H9 (cell line): ENCODE measurements around the gene USP36. TPM values are rescaled to one million over a fixed set of nuclear protein-coding genes. Genes with fewer than 3 reads are reported as not detected.

Source experiments
- DNase-seq: peaks from one replicate; pipeline ENCODE4 v3.0.0-alpha.2; 2017
- H2AFZ ChIP-seq: one replicate; pipeline ENCODE4 v1.6.1; 2013; ENCODE audit warnings: mild to moderate bottlenecking, low read length, control low read depth, moderate library complexity
- H2AK5ac ChIP-seq: 2 replicates; pipeline ENCODE4 v1.6.1; 2013; ENCODE audit warnings: low read length, control low read depth, mixed read lengths; ENCODE audit not compliant: insufficient read length
- H2BK120ac ChIP-seq: one replicate; pipeline ENCODE4 v1.6.1; 2013; ENCODE audit warnings: low read depth, mild to moderate bottlenecking, low read length, control low read depth, inconsistent platforms; ENCODE audit not compliant: poor library complexity, severe bottlenecking
- H2BK12ac ChIP-seq: 2 replicates; pipeline ENCODE4 v1.6.1; 2013; ENCODE audit warnings: low read length, control low read depth, mixed read lengths, low read depth; ENCODE audit not compliant: insufficient read length
- H2BK15ac ChIP-seq: 2 replicates; pipeline ENCODE4 v1.6.1; 2013; ENCODE audit warnings: low read depth, low read length, control low read depth
- H2BK20ac ChIP-seq: one replicate; pipeline ENCODE4 v1.6.1; 2013; ENCODE audit warnings: low read depth, mild to moderate bottlenecking, low read length, control low read depth, inconsistent platforms; ENCODE audit not compliant: poor library complexity, severe bottlenecking
- H2BK5ac ChIP-seq: 2 replicates; pipeline ENCODE4 v1.6.1; 2013; ENCODE audit warnings: low read length, control low read depth, mixed read lengths; ENCODE audit not compliant: insufficient read length
- H3K14ac ChIP-seq: 2 replicates; pipeline ENCODE4 v1.6.1; 2013; ENCODE audit warnings: low read length, control low read depth; ENCODE audit not compliant: insufficient read depth
- H3K18ac ChIP-seq: 2 replicates; pipeline ENCODE4 v1.6.1; 2013; ENCODE audit warnings: low read depth, mild to moderate bottlenecking, mixed read lengths, low read length, control low read depth; ENCODE audit not compliant: insufficient read length
- H3K23ac ChIP-seq: 2 replicates; pipeline ENCODE4 v1.6.1; 2013; ENCODE audit warnings: low read length, control low read depth, mixed read lengths, low read depth; ENCODE audit not compliant: insufficient read length
- H3K23me2 ChIP-seq: 2 replicates; pipeline ENCODE4 v1.6.1; 2013; ENCODE audit warnings: low read depth, mild to moderate bottlenecking, mixed read lengths, low read length, control low read depth; ENCODE audit not compliant: insufficient read length, poor library complexity, severe bottlenecking
- H3K27ac ChIP-seq: 2 replicates; pipeline ENCODE4 v1.5.1; 2013; ENCODE audit warnings: low read length, control low read depth, mixed read lengths, low read depth; ENCODE audit not compliant: insufficient read length
- H3K27me3 ChIP-seq: 2 replicates; pipeline ENCODE4 v1.6.1; 2013; ENCODE audit warnings: low read length, control low read depth, inconsistent platforms; ENCODE audit not compliant: insufficient read depth
- H3K4ac ChIP-seq: 2 replicates; pipeline ENCODE4 v1.6.1; 2013; ENCODE audit warnings: low read depth, mild to moderate bottlenecking, control low read depth, inconsistent platforms, low read length, moderate library complexity
- H3K4me1 ChIP-seq: 2 replicates; pipeline ENCODE4 v1.6.1; 2013; ENCODE audit warnings: low read length, control low read depth, inconsistent platforms; ENCODE audit not compliant: insufficient read depth
- H3K4me2 ChIP-seq: 2 replicates; pipeline ENCODE4 v1.6.1; 2013; ENCODE audit warnings: low read length, control low read depth, mixed read lengths; ENCODE audit not compliant: insufficient read length, insufficient read depth
- H3K56ac ChIP-seq: 2 replicates; pipeline ENCODE4 v1.6.1; 2013; ENCODE audit warnings: low read depth, mild to moderate bottlenecking, mixed read lengths, low read length, control low read depth; ENCODE audit not compliant: insufficient read length
- H3K79me1 ChIP-seq: 2 replicates; pipeline ENCODE4 v1.6.1; 2013; ENCODE audit warnings: low read depth, mild to moderate bottlenecking, moderate library complexity, low read length, control low read depth, inconsistent platforms; ENCODE audit not compliant: insufficient read depth, poor library complexity, severe bottlenecking
- H3K79me2 ChIP-seq: 2 replicates; pipeline ENCODE4 v1.6.1; 2013; ENCODE audit warnings: low read length, control low read depth, inconsistent platforms; ENCODE audit not compliant: insufficient read depth
- H3K9ac ChIP-seq: 2 replicates; pipeline ENCODE4 v1.6.1; 2013; ENCODE audit warnings: low read length, control low read depth, mixed read lengths; ENCODE audit not compliant: insufficient read length; ENCODE audit errors: extremely low read depth
- H3K9me3 ChIP-seq: one replicate; pipeline ENCODE4 v1.6.1; 2013; ENCODE audit warnings: low read depth, low read length, inconsistent platforms; ENCODE audit not compliant: control insufficient read depth
- H3T11ph ChIP-seq: one replicate; pipeline ENCODE4 v1.6.1; 2013; ENCODE audit warnings: mild to moderate bottlenecking, low read length, control low read depth, inconsistent platforms
- H4K20me1 ChIP-seq: one replicate; pipeline ENCODE4 v1.6.1; 2013; ENCODE audit not compliant: control insufficient read depth, insufficient read length, insufficient read depth
- H4K5ac ChIP-seq: 2 replicates; pipeline ENCODE4 v1.6.1; 2013; ENCODE audit warnings: low read depth, mild to moderate bottlenecking, mixed read lengths, low read length, control low read depth; ENCODE audit not compliant: insufficient read length
- H4K8ac ChIP-seq: replicated peaks from 2 replicates; pipeline ENCODE4 v1.6.1; 2013; ENCODE audit warnings: low read length, control low read depth, mixed read lengths, low read depth; ENCODE audit not compliant: insufficient read length
- H4K91ac ChIP-seq: 2 replicates; pipeline ENCODE4 v1.6.1; 2013; ENCODE audit warnings: low read depth, mild to moderate bottlenecking, moderate library complexity, mixed read lengths, low read length, control low read depth; ENCODE audit not compliant: insufficient read length
- H3K27ac Mint-ChIP-seq, 3 experiments: 2 replicates in 2 of 3; 3 replicates in 1 of 3; pipeline ENCODE4 v1.8.0; 2020 to 2021; ENCODE audit warnings: mixed read lengths in 3 of 3, mild to moderate bottlenecking in 1 of 3, moderate library complexity in 1 of 3
- H3K27me3 Mint-ChIP-seq: 2 replicates; pipeline ENCODE4 v1.8.0; 2021; ENCODE audit warnings: low read depth, mild to moderate bottlenecking, moderate library complexity, mixed read lengths
- H3K36me3 Mint-ChIP-seq, 3 experiments: 2 replicates in 2 of 3; 3 replicates in 1 of 3; pipeline ENCODE4 v1.8.0; 2020 to 2021; ENCODE audit warnings: low read depth in 3 of 3, mixed read lengths in 3 of 3; ENCODE audit not compliant: insufficient read depth in 1 of 3
- H3K4me1 Mint-ChIP-seq, 2 experiments: 2 replicates each; pipeline ENCODE4 v1.8.0; 2020; ENCODE audit warnings: mixed read lengths in 2 of 2
- H3K4me3 Mint-ChIP-seq, 2 experiments: 2 replicates in 1 of 2; 3 replicates in 1 of 2; pipeline ENCODE4 v1.8.0; 2020 to 2021; ENCODE audit warnings: mild to moderate bottlenecking in 2 of 2, mixed read lengths in 2 of 2, moderate library complexity in 1 of 2
- H3K9me3 Mint-ChIP-seq, 2 experiments: 2 replicates in 1 of 2; 3 replicates in 1 of 2; pipeline ENCODE4 v1.8.0; 2020; ENCODE audit warnings: mild to moderate bottlenecking in 2 of 2, mixed read lengths in 2 of 2, moderate library complexity in 1 of 2
- CTCF ChIP-seq: fragments of 200-600 bp; sonication (generic); conservative IDR thresholded peaks from 3 replicates; pipeline ENCODE4 v1.8.0; 2021; ENCODE audit warnings: antibody characterized with exemption, mild to moderate bottlenecking
- WGBS: extraction: QIAGEN DNeasy Blood & Tissue Kit; methylation state at CpG from one replicate; pipeline ENCODE4 v1.1.7; 2013; ENCODE audit warnings: missing lambda C conversion rate, low lambda C conversion rate, mixed read lengths; ENCODE audit not compliant: insufficient read length; ENCODE audit errors: extremely low coverage; 5-methylcytosine and 5-hydroxymethylcytosine counted together
- total RNA-seq: library from RNA; stranded (reverse); gene quantifications from 2 replicates; pipeline ENCODE4 v1.2.1, GENCODE V29; 2021

The USP36 gene
- total RNA-seq, 1 experiment from 2014 or later = 106 TPM

GRCh38 chr17:78818152-78818846 lies 22.3 kb downstream of the USP36 start:
- Histone ChIP-seq H3K18ac (no peak overlapping the region), H3K27ac (no peak overlapping the region), H3K56ac (no peak overlapping the region), H4K8ac (no peak overlapping the region), H3K9ac (no peak overlapping the region), H3T11ph (no peak overlapping the region), H4K20me1 (no peaks in the 10 kb centered on the region), H3K9me3 (no peaks in the 10 kb centered on the region), H3K23ac (no peak overlapping the region), H3K79me1 (no peaks in the 10 kb centered on the region), H3K27me3 (no peaks in the 10 kb centered on the region), H3K23me2 (no peaks in the 10 kb centered on the region), H3K4me2 (no peak overlapping the region), H2BK15ac (no peak overlapping the region), H3K14ac (no peak overlapping the region), H2BK20ac (no peak overlapping the region), H4K91ac (no peak overlapping the region), H3K79me2 (no peaks in the 10 kb centered on the region), H2AK5ac (no peak overlapping the region), H2BK120ac (no peak overlapping the region), H2BK5ac (no peak overlapping the region), H3K4ac (no peak overlapping the region), H3K4me1 (no peaks in the 10 kb centered on the region), H4K5ac (no peak overlapping the region), H2AFZ (no peak overlapping the region), H2BK12ac (no peak overlapping the region)
- no peaks in the 10 kb centered on the region for H3K4me1 Mint-ChIP-seq
- no peak overlapping the region; a peak in 1 of 7 replicates for H3K27ac Mint-ChIP-seq
- H3K9me3 Mint-ChIP-seq = no peaks in the 10 kb centered on the region
- DNase-seq = no peak
- WGBS = no CpG with 5 or more reads among the region's 19 CpGs
- no peak overlapping the region for H3K4me3 Mint-ChIP-seq
- H3K27me3 Mint-ChIP-seq = no peaks in the 10 kb centered on the region
- peaks cover 45 to 98% (median 89%) of the 10 kb centered on the region in 3 experiments for H3K36me3 Mint-ChIP-seq
- TF ChIP-seq CTCF = no peak
